Measurements from ENCODE around the gene ATP6V0D1.

DNA sequence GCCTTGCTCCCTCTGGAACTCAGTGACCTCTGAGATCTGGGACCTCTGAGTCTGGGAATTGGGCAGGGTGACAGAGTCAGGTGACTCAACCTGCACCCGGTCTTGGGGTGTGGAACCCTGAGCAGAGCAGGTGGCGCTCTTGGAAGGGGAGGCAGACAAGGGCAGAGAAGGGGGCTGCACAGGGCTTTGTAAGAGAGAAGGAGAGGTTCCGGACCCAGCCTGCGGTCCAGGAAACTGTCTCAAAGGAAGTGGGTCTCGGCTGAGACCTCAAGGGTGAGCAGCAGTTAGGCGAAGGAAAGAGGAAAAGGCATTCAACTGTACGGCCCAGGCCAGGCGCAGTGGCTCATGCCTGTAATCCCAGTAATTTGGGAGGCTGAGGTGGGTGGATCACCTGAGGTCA lies 37.7 kb upstream of the ATP6V0D1 start:
- TF ChIP-seq, protein P1, sequence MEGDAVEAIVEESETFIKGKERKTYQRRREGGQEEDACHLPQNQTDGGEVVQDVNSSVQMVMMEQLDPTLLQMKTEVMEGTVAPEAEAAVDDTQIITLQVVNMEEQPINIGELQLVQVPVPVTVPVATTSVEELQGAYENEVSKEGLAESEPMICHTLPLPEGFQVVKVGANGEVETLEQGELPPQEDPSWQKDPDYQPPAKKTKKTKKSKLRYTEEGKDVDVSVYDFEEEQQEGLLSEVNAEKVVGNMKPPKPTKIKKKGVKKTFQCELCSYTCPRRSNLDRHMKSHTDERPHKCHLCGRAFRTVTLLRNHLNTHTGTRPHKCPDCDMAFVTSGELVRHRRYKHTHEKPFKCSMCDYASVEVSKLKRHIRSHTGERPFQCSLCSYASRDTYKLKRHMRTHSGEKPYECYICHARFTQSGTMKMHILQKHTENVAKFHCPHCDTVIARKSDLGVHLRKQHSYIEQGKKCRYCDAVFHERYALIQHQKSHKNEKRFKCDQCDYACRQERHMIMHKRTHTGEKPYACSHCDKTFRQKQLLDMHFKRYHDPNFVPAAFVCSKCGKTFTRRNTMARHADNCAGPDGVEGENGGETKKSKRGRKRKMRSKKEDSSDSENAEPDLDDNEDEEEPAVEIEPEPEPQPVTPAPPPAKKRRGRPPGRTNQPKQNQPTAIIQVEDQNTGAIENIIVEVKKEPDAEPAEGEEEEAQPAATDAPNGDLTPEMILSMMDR (IDR thresholded peaks at IDR 0.05) = no peak
- no peak for TF ChIP-seq POLR2AphosphoS5 (IDR thresholded peaks at IDR 0.05)
- TF ChIP-seq EP300 (IDR thresholded peaks at IDR 0.05) = no peak
- no peak for TF ChIP-seq POLR2A (IDR thresholded peaks at IDR 0.05; ENCODE audit: low read depth)
